Fibroblast of pulmonary artery (primary cell): Measurements from ENCODE around the gene ASTN2.

ENCODE experiments used
- DNase-seq: peaks from one replicate; pipeline ENCODE4 v3.0.0-alpha.2; 2010; ENCODE audit warnings: low read depth
- H3K4me3 ChIP-seq: replicated peaks from 2 replicates; pipeline ENCODE4 v1.5.1; 2011; ENCODE audit warnings: low read depth, mild to moderate bottlenecking, control low read depth, low read length, moderate library complexity
- CTCF ChIP-seq: IDR thresholded peaks from 2 replicates; pipeline ENCODE4 v1.5.1; 2011; ENCODE audit warnings: mild to moderate bottlenecking, control low read depth, low read length, inconsistent platforms; ENCODE audit errors: missing control alignments

Gene ASTN2

GRCh38 chr9:116628716-116629115 lies 786.1 kb downstream of the ASTN2 start:
- TF ChIP-seq CTCF, result no peak
- no peak overlapping the region for H3K4me3 ChIP-seq
- DNase-seq, result peak; percentile 49

- TF ChIP-seq CTCF, result no peak
- no peak for DNase-seq
- no peak overlapping the region for H3K4me3 ChIP-seq
Measured at GRCh38 chr9:116627433-116627832, 787.4 kb downstream of the ASTN2 start.

- H3K4me3 ChIP-seq, result no peak overlapping the region
- DNase-seq, result no peak
- no peak for TF ChIP-seq CTCF
Measured at GRCh38 chr9:116626762-116627161, 788.1 kb downstream of the ASTN2 start.

- TF ChIP-seq CTCF, result no peak
- no peak for DNase-seq
Measured at GRCh38 chr9:116623715-116624114, 791.1 kb downstream of the ASTN2 start.

GRCh38 chr9:116617389-116617788 lies 797.5 kb downstream of the ASTN2 start:
- TF ChIP-seq CTCF, result no peak
- H3K4me3 ChIP-seq, result no peak overlapping the region
- DNase-seq, result no peak

More at GRCh38 chr9:116623715-116624114, 791.1 kb downstream of the ASTN2 start:
- H3K4me3 ChIP-seq, result no peak overlapping the region

GRCh38 chr9:116616304-116616914 lies 798.4 kb downstream of the ASTN2 start:
- no peak overlapping the region for H3K4me3 ChIP-seq
- no peak for TF ChIP-seq CTCF
- DNase-seq, result no peak

- no peak overlapping the region for H3K4me3 ChIP-seq
- DNase-seq, result peak; percentile 11
- TF ChIP-seq CTCF, result no peak
Measured at GRCh38 chr9:116608064-116608463, 806.8 kb downstream of the ASTN2 start.
